Activated CD4-positive, alpha-beta memory T cell treated with anti-CD3 and anti-CD28 coated beads, Interleukin-2, amount 10 ng/mL, durations not matched to agents 7 days and 5 days (primary cell): ENCODE results near the gene SDK1. TPM values are rescaled to one million over a fixed set of nuclear protein-coding genes. Genes with fewer than 3 reads are reported as not detected.
"Not testable (repeated sequence)": the region's sequence is repeated elsewhere in the genome, so short reads cannot be mapped to it uniquely, and the experiment has no call there.

Source experiments
- CTCF ChIA-PET: fragments of 350-600 bp; sonication (Branson Sonifier 250); formaldehyde crosslinking; loops from one replicate; lab custom pipeline; 2021; ENCODE audit warnings: antibody characterized with exemption, inconsistent platforms; lab: Charles Lee
- POLR2A ChIA-PET: fragments of 350-600 bp; sonication (Branson Sonifier 250); formaldehyde crosslinking; loops from one replicate; lab custom pipeline; 2021; ENCODE audit warnings: antibody characterized with exemption; lab: Charles Lee
- DNase-seq: peaks from one replicate; pipeline ENCODE4 v3.0.0-alpha.2; 2020
- H3K27ac Mint-ChIP-seq: one replicate; pipeline ENCODE4 v1.8.0; 2021; ENCODE audit warnings: mild to moderate bottlenecking, mixed read lengths
- H3K27me3 Mint-ChIP-seq: one replicate; pipeline ENCODE4 v1.8.0; 2021; ENCODE audit warnings: mixed read lengths
- H3K36me3 Mint-ChIP-seq: one replicate; pipeline ENCODE4 v1.8.0; 2021; ENCODE audit warnings: low read depth, mixed read lengths
- H3K4me1 Mint-ChIP-seq: one replicate; pipeline ENCODE4 v1.8.0; 2021; ENCODE audit warnings: mixed read lengths
- H3K4me3 Mint-ChIP-seq: one replicate; pipeline ENCODE4 v1.8.0; 2021; ENCODE audit warnings: mild to moderate bottlenecking, mixed read lengths
- H3K9me3 Mint-ChIP-seq: one replicate; pipeline ENCODE4 v1.8.0; 2021; ENCODE audit warnings: mixed read lengths
- total RNA-seq, 2 experiments: library from RNA; stranded (reverse); gene quantifications; one replicate each; pipeline ENCODE4 v1.2.3, GENCODE V29; 2021

Gene SDK1
- total RNA-seq, 2 experiments from 2014 or later = 0.03 to 0.05 TPM

DNA sequence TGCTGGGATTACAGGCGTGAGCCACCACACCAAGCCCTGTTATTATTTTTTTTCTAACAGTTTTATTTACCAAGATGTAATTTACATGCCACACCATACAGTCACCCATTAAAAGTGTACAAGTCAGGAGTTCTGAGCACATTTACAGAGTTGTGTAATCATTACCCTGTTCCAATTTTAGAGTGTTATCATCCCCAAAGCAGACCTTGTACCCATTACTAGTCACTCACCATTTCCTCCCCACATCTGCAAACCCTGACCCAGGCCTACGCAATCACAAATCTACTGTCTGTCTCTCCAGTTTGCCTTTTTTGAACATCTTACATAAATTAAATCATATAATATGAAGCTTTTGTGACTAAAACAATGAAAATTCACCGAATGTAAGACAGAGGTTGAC is 978.2 kb downstream of the SDK1 start:
- DNase-seq = no peak
- H3K36me3 Mint-ChIP-seq = no peaks in the 10 kb centered on the region
- H3K4me3 Mint-ChIP-seq = no peak overlapping the region
- CTCF ChIA-PET = no interaction called here
- H3K4me1 Mint-ChIP-seq = no peaks in the 10 kb centered on the region
- POLR2A ChIA-PET = no interaction called here
- H3K9me3 Mint-ChIP-seq = peaks cover 5% of the 10 kb centered on the region
- no peak overlapping the region for H3K27ac Mint-ChIP-seq
- H3K27me3 Mint-ChIP-seq = no peaks in the 10 kb centered on the region

DNA sequence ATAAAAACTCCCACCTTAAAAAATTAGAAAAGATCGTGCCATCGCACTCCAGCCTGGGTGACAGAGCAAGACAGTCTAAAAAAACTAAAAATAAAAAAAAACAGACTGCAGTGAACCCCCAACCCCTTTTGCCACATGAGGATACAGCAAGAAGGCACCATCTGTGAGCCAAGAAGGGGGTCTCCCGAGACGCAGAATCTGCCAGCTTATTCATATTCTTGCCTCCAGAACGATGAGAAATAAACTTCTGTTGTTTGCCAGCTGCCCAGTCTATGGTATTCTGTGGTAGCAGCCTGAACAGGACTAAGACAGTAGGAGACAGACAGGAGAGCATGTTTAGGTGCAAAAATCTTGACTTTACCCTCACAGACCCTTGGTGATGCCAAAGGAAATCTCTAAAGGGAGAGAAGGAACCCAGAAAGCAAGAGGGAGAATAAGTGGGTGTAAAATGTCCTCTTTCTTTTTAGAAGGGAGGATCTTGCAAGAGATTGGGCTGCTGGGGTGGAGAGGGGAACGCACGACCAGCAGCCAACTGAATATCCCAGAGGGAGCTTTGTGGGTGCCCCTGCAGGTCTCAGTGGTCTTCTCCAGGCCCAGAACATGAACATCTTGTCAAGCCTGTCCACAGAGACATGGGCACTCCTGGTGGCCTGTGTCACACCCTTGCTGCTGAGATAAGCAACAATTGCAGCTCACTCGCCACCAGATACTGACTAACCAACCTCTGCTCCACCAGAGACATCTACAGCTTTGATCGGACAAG is 980.4 kb downstream of the SDK1 start:
- Mint-ChIP-seq H3K27me3 (no peaks in the 10 kb centered on the region), H3K4me3 (no peak overlapping the region), H3K36me3 (no peaks in the 10 kb centered on the region), H3K9me3 (peaks cover 2% of the 10 kb centered on the region), H3K4me1 (no peaks in the 10 kb centered on the region), H3K27ac (no peak overlapping the region)
- no peak for DNase-seq
- POLR2A ChIA-PET = no interaction called here
- CTCF ChIA-PET = no interaction called here

DNA sequence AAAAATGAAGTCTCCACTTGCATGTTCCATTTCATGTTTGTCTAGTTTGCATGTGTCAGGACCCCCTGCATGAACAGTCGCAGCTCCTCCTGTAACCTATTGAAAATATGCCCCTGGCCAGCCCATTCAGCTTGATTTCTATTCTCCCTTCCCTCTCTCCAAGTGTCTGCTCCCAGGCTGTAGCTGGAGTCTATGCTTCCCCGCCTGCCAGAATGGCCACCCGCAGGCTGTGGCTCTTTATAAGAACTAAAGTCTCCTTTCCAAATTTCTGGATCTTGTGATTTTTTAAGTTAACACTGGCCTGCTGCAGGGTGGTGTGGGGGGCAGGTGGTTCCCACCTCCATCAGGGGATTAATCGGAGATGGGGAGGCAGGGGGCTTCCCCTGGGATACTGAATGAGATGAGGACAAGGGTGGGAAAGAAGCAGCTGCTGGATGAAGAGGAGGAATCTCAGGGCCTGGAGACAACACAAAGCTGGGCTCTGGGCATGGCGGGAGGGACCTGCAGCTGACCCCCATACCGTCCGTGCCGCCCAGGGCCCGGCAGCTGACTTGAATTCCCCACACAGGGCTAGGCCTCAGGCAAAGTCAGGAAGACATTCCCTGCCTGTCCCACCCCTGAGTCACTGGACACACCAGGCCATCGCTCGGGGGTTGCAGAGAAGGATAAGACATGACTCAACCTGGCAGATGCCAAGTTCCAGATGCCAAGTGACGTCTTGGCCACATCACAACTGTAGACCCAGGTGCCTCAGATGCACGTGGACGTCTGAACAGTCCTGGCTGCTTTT is 981.6 kb downstream of the SDK1 start:
- H3K4me1 Mint-ChIP-seq = no peaks in the 10 kb centered on the region
- H3K4me3 Mint-ChIP-seq = no peak overlapping the region
- H3K27ac Mint-ChIP-seq = no peak overlapping the region
- H3K9me3 Mint-ChIP-seq = peaks cover 2% of the 10 kb centered on the region
- ChIA-PET POLR2A (no interaction called here), CTCF (no interaction called here)
- no peak for DNase-seq
- H3K36me3 Mint-ChIP-seq = no peaks in the 10 kb centered on the region
- H3K27me3 Mint-ChIP-seq = no peaks in the 10 kb centered on the region

- Mint-ChIP-seq H3K9me3 (no peaks in the 10 kb centered on the region), H3K27me3 (no peaks in the 10 kb centered on the region), H3K4me1 (no peaks in the 10 kb centered on the region), H3K4me3 (no peak overlapping the region), H3K36me3 (no peaks in the 10 kb centered on the region), H3K27ac (no peak overlapping the region)
- ChIA-PET CTCF (no interaction called here), POLR2A (no interaction called here)
- DNase-seq = no peak
These were observed 985.3 kb downstream of the SDK1 start for GRCh38 chr7:4286351-4286750.

DNA sequence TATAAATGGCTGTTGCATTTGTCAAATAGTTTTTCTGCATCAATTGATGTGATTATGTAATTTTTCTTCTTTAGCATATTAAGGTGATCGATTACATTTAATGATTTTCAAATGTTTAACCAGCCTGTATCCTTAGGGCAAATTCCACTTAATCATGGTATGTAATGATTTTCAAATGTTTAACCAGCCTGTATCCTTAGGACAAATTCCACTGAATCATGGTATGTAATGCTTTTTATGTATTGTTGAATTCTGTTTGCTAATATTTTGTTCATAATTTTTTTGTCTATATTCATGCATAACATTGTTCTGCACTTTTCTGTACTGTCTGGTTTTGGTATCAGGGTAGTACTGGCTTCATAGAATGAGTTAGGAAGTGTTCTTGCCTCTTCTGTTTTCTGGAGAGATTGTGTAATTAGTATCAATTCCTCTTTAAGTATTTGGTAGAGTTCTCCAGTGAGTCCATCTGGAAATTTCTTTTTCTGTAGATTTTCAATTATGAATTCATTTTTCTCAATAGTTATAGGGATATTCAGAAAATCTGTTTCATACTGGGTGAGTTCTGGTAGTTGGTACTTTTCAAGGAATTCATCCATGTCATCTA is 987.8 kb downstream of the SDK1 start:
- no peaks in the 10 kb centered on the region for H3K4me1 Mint-ChIP-seq

GRCh38 chr7:4297165-4297917 is 996.3 kb downstream of the SDK1 start:
- ChIA-PET POLR2A (no interaction called here), CTCF (no interaction called here)

More for the DNA sequence above, 987.8 kb downstream of the SDK1 start:
- no peak for DNase-seq
- H3K27ac Mint-ChIP-seq = no peak overlapping the region
- POLR2A ChIA-PET = no interaction called here
- CTCF ChIA-PET = interaction anchor here (0.9 kb wide), 1 partner anchor 15 kb away, joined by 3 read pairs; no protein-coding TSS in a partner anchor
- H3K4me3 Mint-ChIP-seq = no peak overlapping the region
- no peaks in the 10 kb centered on the region for H3K27me3 Mint-ChIP-seq
- H3K9me3 Mint-ChIP-seq = peaks cover 4% of the 10 kb centered on the region
- H3K36me3 Mint-ChIP-seq = no peaks in the 10 kb centered on the region

GRCh38 chr7:4297918-4298219 is 996.8 kb downstream of the SDK1 start:
- Mint-ChIP-seq H3K27me3 (no peaks in the 10 kb centered on the region), H3K4me3 (no peak overlapping the region), H3K9me3 (peaks cover 10% of the 10 kb centered on the region), H3K27ac (no peak overlapping the region), H3K4me1 (no peaks in the 10 kb centered on the region), H3K36me3 (no peaks in the 10 kb centered on the region)
- ChIA-PET POLR2A (no interaction called here), CTCF (no interaction called here)
- no peak for DNase-seq

More at GRCh38 chr7:4297165-4297917, 996.3 kb downstream of the SDK1 start:
- no peak overlapping the region for H3K4me3 Mint-ChIP-seq
- no peaks in the 10 kb centered on the region for H3K27me3 Mint-ChIP-seq
- H3K36me3 Mint-ChIP-seq = no peaks in the 10 kb centered on the region
- no peak for DNase-seq
- H3K9me3 Mint-ChIP-seq = peaks cover 10% of the 10 kb centered on the region
- no peaks in the 10 kb centered on the region for H3K4me1 Mint-ChIP-seq
- H3K27ac Mint-ChIP-seq = no peak overlapping the region

DNA sequence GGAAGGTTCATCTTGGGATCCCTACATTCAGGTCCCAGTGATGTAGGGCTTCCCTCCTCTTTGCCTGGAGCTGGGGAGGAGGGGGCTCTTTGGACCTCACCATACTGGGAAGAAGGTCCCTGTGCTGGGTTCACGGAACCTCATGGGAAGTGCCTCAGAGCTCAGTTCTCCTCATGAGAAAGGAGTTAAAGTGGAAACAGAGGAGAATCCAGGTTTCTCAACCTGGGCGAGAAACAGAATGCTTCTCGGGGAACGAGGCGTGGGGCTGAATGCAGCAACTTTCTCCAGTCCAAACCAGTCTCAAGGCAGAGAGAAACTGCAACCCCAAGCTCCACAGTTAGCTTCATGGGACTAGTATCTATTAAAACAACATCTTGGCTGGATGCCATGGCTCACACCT is 998.4 kb downstream of the SDK1 start:
- no peak for DNase-seq
- Mint-ChIP-seq H3K27ac (no peak overlapping the region), H3K9me3 (peaks cover 5% of the 10 kb centered on the region), H3K27me3 (no peaks in the 10 kb centered on the region), H3K4me1 (no peaks in the 10 kb centered on the region), H3K36me3 (no peaks in the 10 kb centered on the region), H3K4me3 (no peak overlapping the region)
- ChIA-PET POLR2A (no interaction called here), CTCF (no interaction called here)

DNA sequence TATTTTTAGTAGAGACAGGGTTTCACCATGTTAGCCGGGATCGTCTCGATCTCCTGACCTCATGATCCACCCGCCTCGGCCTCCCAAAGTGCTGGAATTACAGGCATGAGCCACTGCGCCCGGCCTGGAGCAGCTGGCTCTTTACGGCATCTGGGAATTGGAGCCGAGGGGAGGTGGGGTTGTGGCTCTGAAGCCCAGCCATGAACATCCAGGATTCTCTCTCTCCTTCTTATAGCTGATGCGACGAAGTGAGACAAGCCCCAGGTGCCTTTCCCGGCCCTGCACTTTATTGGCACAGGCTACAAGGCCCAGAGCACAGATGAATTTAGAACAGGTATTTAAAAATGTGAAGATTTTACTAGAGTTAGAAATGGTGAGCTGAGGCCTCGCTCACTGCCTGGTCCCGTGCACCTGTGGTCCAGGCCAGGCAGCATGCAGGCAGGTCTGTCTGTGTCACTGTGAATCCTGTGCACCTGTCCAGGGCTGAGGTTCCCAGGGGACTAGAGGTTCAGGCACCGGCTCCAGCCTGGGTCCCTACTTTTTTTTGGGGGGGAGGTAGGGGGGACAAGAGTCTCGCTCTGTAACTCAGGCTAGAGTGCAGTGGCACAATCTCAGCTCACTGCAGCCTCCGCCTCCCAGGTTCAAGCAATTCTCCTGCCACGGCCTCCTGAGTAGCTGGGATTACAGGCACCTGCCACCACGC is 1001.3 kb downstream of the SDK1 start:
- H3K9me3 Mint-ChIP-seq = peaks cover 3% of the 10 kb centered on the region
- H3K36me3 Mint-ChIP-seq = no peaks in the 10 kb centered on the region
- no peaks in the 10 kb centered on the region for H3K27me3 Mint-ChIP-seq
- no peak for DNase-seq
- H3K27ac Mint-ChIP-seq = no peak overlapping the region
- no peaks in the 10 kb centered on the region for H3K4me1 Mint-ChIP-seq
- POLR2A ChIA-PET = no interaction called here
- CTCF ChIA-PET = no interaction called here
- H3K4me3 Mint-ChIP-seq = no peak overlapping the region

DNA sequence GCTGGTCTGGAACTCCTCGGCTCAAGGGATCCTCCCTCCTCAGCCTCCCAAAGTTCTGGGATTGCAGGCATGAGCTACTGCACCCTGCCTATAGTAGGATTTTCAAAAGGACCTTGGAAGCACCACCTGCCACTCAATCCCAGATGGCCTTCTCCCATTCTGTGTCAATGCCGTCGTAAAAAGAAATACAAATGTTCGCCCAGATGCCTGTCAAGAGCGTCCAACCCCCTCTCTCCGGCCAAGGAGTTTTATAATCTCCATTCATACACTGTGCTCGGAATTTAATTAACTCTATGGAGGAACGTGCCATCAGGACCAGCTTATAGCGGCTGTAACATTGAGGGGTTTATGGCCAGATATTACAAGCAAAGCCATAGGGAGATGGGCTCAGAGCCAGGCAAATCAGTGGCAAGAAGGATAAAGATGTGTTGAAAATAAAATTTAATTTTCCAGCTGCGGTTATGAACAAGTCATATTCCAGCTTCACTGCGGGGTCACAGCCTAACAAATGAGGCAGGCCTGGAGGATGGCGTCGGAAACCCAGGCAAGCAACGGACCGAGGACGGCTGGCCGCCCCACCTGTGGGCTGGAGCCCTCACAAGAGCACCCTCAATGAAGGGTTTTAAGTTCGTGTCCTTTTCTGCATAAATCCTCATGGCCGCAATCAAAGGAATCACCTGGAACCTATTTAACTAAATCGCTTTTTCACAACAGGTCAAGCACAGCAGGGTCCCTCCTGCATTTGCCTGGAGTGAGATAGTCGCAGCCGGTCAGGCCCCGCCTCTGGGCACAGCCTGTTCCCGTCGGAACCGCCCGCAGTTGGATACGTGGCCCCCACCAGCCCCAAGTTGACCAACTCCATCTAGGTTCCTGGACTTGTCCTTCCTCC is 1006.5 kb downstream of the SDK1 start:
- no peak overlapping the region for H3K27ac Mint-ChIP-seq
- H3K4me3 Mint-ChIP-seq = no peak overlapping the region
- no peaks in the 10 kb centered on the region for H3K27me3 Mint-ChIP-seq
- no peaks in the 10 kb centered on the region for H3K4me1 Mint-ChIP-seq
- no peak for DNase-seq
- H3K36me3 Mint-ChIP-seq = no peaks in the 10 kb centered on the region
- POLR2A ChIA-PET = no interaction called here
- CTCF ChIA-PET = no interaction called here
- H3K9me3 Mint-ChIP-seq = peaks cover 3% of the 10 kb centered on the region

DNA sequence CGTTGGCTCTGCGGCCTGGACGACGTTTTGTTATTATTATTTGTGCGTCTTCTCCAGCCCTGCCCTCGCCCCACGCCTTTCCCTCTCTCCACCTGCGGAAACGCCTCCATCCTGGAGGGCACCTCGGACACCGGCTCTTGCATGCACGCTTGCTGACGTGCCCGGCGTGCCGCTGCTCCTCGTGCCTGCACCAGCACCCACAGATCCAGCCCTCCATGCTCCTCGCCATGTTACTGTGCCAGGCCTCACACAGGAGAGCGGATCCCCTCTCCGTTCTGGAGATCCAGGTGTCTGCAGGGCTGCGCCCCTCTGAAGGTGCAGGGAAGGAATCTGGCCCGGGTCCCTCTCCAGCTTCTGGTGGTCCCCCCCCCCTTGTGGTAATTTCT is 1007.1 kb downstream of the SDK1 start:
- H3K27me3 Mint-ChIP-seq = no peaks in the 10 kb centered on the region
- CTCF ChIA-PET = no interaction called here

DNA sequence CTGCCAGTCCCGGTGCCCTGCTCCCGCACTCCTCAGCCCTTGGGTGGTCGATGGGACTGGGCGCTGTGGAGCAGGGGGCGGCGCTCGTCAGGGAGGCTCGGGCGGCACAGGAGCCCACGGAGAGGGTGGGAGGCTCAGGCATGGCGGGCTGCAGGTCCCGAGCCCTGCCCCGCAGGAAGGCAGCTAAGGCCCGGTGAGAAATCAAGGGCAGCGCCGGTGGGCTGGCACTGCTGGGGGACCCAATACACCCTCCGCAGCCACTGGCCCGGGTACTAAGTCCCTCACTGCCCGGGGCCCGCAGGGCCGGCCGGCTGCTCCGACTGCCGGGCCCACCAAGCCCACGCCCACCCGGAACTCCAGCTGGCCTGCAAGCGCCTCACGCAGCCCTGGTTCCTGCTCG is 1012.9 kb downstream of the SDK1 start:
- H3K27ac Mint-ChIP-seq, DNase-seq, H3K27me3 Mint-ChIP-seq, H3K9me3 Mint-ChIP-seq, CTCF ChIA-PET, H3K4me1 Mint-ChIP-seq, H3K4me3 Mint-ChIP-seq, H3K36me3 Mint-ChIP-seq, POLR2A ChIA-PET: not testable (repeated sequence)

More for the DNA sequence above, 1007.1 kb downstream of the SDK1 start:
- Mint-ChIP-seq H3K36me3 (no peaks in the 10 kb centered on the region), H3K4me1 (no peaks in the 10 kb centered on the region), H3K4me3 (no peak overlapping the region), H3K9me3 (peaks cover 3% of the 10 kb centered on the region), H3K27ac (no peak overlapping the region)
- POLR2A ChIA-PET = no interaction called here
- no peak for DNase-seq
